NCI-H526 treated with DMSO at 0.1 percent for 48 hours (cell line): ENCODE data around the gene KLF11.
"Not testable (repeated sequence)": the region's sequence is repeated elsewhere in the genome, so short reads cannot be mapped to it uniquely, and the experiment has no call there.

ENCODE experiments used
- DNase-seq: peaks from one replicate; lab custom pipeline; 2025; lab: John Stamatoyannopoulos, UW

Gene KLF11

GRCh38 chr2:10085043-10085667 is 41.8 kb downstream of the KLF11 start:
- no peak for DNase-seq

GRCh38 chr2:10085668-10086059 is 42.3 kb downstream of the KLF11 start:
- DNase-seq = no peak

- no peak for DNase-seq
These were observed 43.6 kb downstream of the KLF11 start for GRCh38 chr2:10086950-10087349.

- DNase-seq = no peak
These were observed 44.0 kb downstream of the KLF11 start for GRCh38 chr2:10087360-10087759.

GRCh38 chr2:10089565-10090190 is 46.3 kb downstream of the KLF11 start:
- no peak for DNase-seq

GRCh38 chr2:10091182-10091888 is 48.0 kb downstream of the KLF11 start:
- no peak for DNase-seq

GRCh38 chr2:10091889-10092244 is 48.5 kb downstream of the KLF11 start:
- not testable (repeated sequence) for DNase-seq

- no peak for DNase-seq
These were observed 51.0 kb downstream of the KLF11 start for GRCh38 chr2:10094271-10094814.

- no peak for DNase-seq
These were observed 51.8 kb downstream of the KLF11 start for GRCh38 chr2:10095175-10095574.

GRCh38 chr2:10096641-10097040 is 53.3 kb downstream of the KLF11 start:
- no peak for DNase-seq

GRCh38 chr2:10097352-10098148 is 54.2 kb downstream of the KLF11 start:
- DNase-seq = peak; percentile 49

- DNase-seq = no peak
These were observed 58.1 kb downstream of the KLF11 start for GRCh38 chr2:10101491-10101890.

- DNase-seq = no peak
These were observed 59.8 kb downstream of the KLF11 start for GRCh38 chr2:10103179-10103578.
